Mammary epithelial cell (primary cell): ENCODE data around the gene ADARB1.

Experiments
- EZH2 ChIP-seq: IDR thresholded peaks from 2 replicates; pipeline ENCODE4 v1.6.1; 2012; ENCODE audit warnings: low read length, inconsistent platforms, borderline replicate concordance
- TF ChIP-seq, protein P1 (sequence below), 2 donors: IDR thresholded peaks in 1 of 2; conservative IDR thresholded peaks in 1 of 2; 2 replicates each; pipeline ENCODE4 v1.5.1; 2011 to 2012; ENCODE audit warnings: inconsistent platforms in 2 of 2, low read length in 2 of 2, mild to moderate bottlenecking in 2 of 2, control low read depth in 1 of 2, low read depth in 1 of 2; ENCODE audit not compliant: insufficient read depth in 1 of 2; ENCODE audit errors: extremely low read depth in 1 of 2

DNA sequence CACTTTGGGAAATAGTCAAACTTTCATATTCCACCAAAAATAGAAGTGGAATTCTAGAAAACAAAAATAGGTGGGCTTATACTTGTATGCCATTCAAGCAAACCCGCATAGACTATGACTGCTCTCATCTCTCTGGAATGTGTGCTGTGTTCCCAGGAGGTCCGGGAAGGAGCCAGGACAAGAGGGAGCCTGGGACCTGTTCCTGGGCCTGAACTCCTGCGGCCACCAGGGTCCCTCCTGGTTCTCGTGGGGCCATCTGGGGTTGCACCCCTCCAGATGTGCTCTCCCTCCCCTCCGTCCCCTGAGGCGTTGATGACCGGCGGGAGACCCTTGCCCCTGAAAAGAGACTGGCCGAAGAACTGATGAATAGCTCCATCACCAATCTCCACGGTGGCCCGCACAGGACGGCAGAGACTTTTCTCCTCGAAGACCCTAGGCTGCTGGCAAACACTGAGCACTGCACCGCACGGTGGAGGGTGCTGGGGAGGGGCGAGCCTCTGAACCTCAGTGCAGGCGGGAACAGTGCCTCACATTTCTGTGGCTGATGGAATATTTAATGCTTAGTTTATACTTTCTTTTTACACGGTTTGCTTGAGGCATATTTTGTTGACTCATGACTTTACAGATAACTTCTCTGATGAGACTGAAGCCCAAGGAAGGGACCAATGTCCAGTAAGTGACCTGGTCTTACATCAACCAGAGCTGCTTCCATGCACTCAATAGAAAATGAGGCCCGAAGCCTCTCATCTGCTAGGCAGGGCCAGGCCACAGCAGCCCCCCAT, 9.6 kb upstream of the ADARB1 start:
- TF ChIP-seq, protein P1, sequence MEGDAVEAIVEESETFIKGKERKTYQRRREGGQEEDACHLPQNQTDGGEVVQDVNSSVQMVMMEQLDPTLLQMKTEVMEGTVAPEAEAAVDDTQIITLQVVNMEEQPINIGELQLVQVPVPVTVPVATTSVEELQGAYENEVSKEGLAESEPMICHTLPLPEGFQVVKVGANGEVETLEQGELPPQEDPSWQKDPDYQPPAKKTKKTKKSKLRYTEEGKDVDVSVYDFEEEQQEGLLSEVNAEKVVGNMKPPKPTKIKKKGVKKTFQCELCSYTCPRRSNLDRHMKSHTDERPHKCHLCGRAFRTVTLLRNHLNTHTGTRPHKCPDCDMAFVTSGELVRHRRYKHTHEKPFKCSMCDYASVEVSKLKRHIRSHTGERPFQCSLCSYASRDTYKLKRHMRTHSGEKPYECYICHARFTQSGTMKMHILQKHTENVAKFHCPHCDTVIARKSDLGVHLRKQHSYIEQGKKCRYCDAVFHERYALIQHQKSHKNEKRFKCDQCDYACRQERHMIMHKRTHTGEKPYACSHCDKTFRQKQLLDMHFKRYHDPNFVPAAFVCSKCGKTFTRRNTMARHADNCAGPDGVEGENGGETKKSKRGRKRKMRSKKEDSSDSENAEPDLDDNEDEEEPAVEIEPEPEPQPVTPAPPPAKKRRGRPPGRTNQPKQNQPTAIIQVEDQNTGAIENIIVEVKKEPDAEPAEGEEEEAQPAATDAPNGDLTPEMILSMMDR (conservative IDR thresholded peaks at IDR 0.05 in 1 of 2, IDR thresholded peaks at IDR 0.05 in 1 of 2; ENCODE audit: extremely low read depth in 1 of 2, insufficient read depth in 1 of 2, low read depth in 1 of 2, low read length in 2 of 2), result no peak
- no peak for TF ChIP-seq EZH2
